Common myeloid progenitor, CD34-positive (primary cell): Measurements from ENCODE around the gene DHODH.
A peak's percentile ranks its signal among the peaks of the same experiment; 100 is the strongest.
"Not testable (repeated sequence)": the region's sequence is repeated elsewhere in the genome, so short reads cannot be mapped to it uniquely, and the experiment has no call there.

Experiments used
- CTCF ChIA-PET: fragments of 350-600 bp; sonication (Branson Sonifier 250); formaldehyde crosslinking; loops from one replicate; lab custom pipeline; 2021; ENCODE audit warnings: antibody characterized with exemption; lab: Charles Lee
- POLR2A ChIA-PET: fragments of 350-600 bp; sonication (Branson Sonifier 250); formaldehyde crosslinking; loops from one replicate; lab custom pipeline; 2021; ENCODE audit warnings: antibody characterized with exemption; lab: Charles Lee
- DNase-seq, 3 donors: peaks; one replicate each; pipeline versions ENCODE4 v3.0.0 to v3.0.0-alpha.2; 2013
- H3K27ac ChIP-seq, 2 experiments: 1 replicate in 1 of 2; 2 replicates in 1 of 2; pipeline ENCODE4 v1.7.0; 2013; ENCODE audit warnings: inconsistent platforms in 2 of 2, low read length in 2 of 2, mild to moderate bottlenecking in 2 of 2, low read depth in 1 of 2, moderate library complexity in 1 of 2; ENCODE audit not compliant: severe bottlenecking in 2 of 2, insufficient read depth in 1 of 2, poor library complexity in 1 of 2
- H3K27me3 ChIP-seq, 5 experiments: replicated peaks in 2 of 5; 1 replicate in 3 of 5; 2 replicates in 2 of 5; pipeline versions ENCODE4 v1.6.1 to v1.7.0; 2013; ENCODE audit warnings: low read length in 4 of 5, mild to moderate bottlenecking in 2 of 5, moderate library complexity in 2 of 5, inconsistent platforms in 1 of 5; ENCODE audit not compliant: insufficient read depth in 5 of 5, control insufficient read depth in 4 of 5
- H3K36me3 ChIP-seq, 4 experiments: 1 replicate in 2 of 4; 2 replicates in 2 of 4; pipeline versions ENCODE4 v1.6.1 to v1.7.0; 2013; ENCODE audit warnings: low read length in 3 of 4, control low read depth in 1 of 4, mild to moderate bottlenecking in 1 of 4; ENCODE audit not compliant: control insufficient read depth in 4 of 4, insufficient read depth in 4 of 4
- H3K4me1 ChIP-seq, 4 experiments: 1 replicate in 3 of 4; 2 replicates in 1 of 4; pipeline versions ENCODE4 v1.6.1 to v1.7.1; 2013; ENCODE audit warnings: low read length in 3 of 4, mild to moderate bottlenecking in 3 of 4, control low read depth in 1 of 4, inconsistent platforms in 1 of 4, moderate library complexity in 1 of 4; ENCODE audit not compliant: control insufficient read depth in 4 of 4, insufficient read depth in 4 of 4; ENCODE audit errors: control extremely low read depth in 1 of 4
- H3K4me3 ChIP-seq, 7 experiments: 1 replicate in 4 of 7; 2 replicates in 3 of 7; pipeline versions ENCODE4 v1.5.1 to v1.7.0; 2013; ENCODE audit warnings: mild to moderate bottlenecking in 7 of 7, low read length in 6 of 7, moderate library complexity in 6 of 7, inconsistent platforms in 2 of 7, low read depth in 2 of 7, control low read depth in 1 of 7; ENCODE audit not compliant: insufficient read depth in 4 of 7, control insufficient read depth in 1 of 7; ENCODE audit errors: extremely low read depth in 1 of 7
- H3K9me3 ChIP-seq, 5 experiments: 1 replicate in 4 of 5; 2 replicates in 1 of 5; pipeline versions ENCODE4 v1.6.1 to v1.7.1; 2013; ENCODE audit warnings: low read length in 4 of 5, mild to moderate bottlenecking in 2 of 5, inconsistent platforms in 1 of 5, low read depth in 1 of 5, moderate library complexity in 1 of 5; ENCODE audit not compliant: control insufficient read depth in 4 of 5, insufficient read depth in 2 of 5; ENCODE audit errors: control extremely low read depth in 1 of 5
- WGBS: methylation state at CpG from one replicate; pipeline ENCODE4 v1.1.5; 2013; ENCODE audit not compliant: insufficient coverage; 5-methylcytosine and 5-hydroxymethylcytosine counted together

Gene DHODH

GRCh38 chr16:72051818-72052217 lies 43.3 kb downstream of the DHODH start:
- 25% methylated on average over 1 of the region's 2 CpGs for WGBS
- Histone ChIP-seq H3K4me3 (no peak overlapping the region), H3K27ac (no peak overlapping the region)

GRCh38 chr16:72054254-72054847 lies 45.8 kb downstream of the DHODH start, which contains the start of gene HP:
Gene HP (plus strand): TSS chr16:72054505. CDS start chr16:72054653, 148 bp downstream.
- DNase-seq, CTCF ChIA-PET, H3K27ac ChIP-seq, H3K36me3 ChIP-seq, H3K4me3 ChIP-seq, H3K27me3 ChIP-seq, POLR2A ChIA-PET: not testable (repeated sequence)
- H3K9me3 ChIP-seq, result peaks cover 0 to 10% (median 3%) of the 10 kb centered on the region in 5 experiments
- peaks cover 0 to 22% (median 5%) of the 10 kb centered on the region in 4 experiments for H3K4me1 ChIP-seq
- 66% methylated on average over 2 of the region's 5 CpGs for WGBS

More at GRCh38 chr16:72051818-72052217, 43.3 kb downstream of the DHODH start:
- H3K27me3 ChIP-seq, result no peaks in the 10 kb centered on the region
- no peaks in the 10 kb centered on the region for H3K36me3 ChIP-seq
- CTCF ChIA-PET, result no interaction called here
- peaks cover 3 to 14% (median 6%) of the 10 kb centered on the region in 5 experiments for H3K9me3 ChIP-seq
- H3K4me1 ChIP-seq, result peaks cover 0 to 22% (median 5%) of the 10 kb centered on the region in 4 experiments
- POLR2A ChIA-PET, result no interaction called here
- DNase-seq, result peak in 2 of 3 donors; percentile 9 to 21

GRCh38 chr16:72055911-72056310 lies 47.4 kb downstream of the DHODH start:
- no peak for DNase-seq
- 100% methylated on average over 2 of the region's 4 CpGs for WGBS
- H3K9me3 ChIP-seq, result no peaks in the 10 kb centered on the region
- H3K4me1 ChIP-seq, result peaks cover 0 to 18% (median 5%) of the 10 kb centered on the region in 4 experiments
- H3K4me3 ChIP-seq, result no peak overlapping the region
- H3K36me3 ChIP-seq, result no peaks in the 10 kb centered on the region
- no peaks in the 10 kb centered on the region for H3K27me3 ChIP-seq
- H3K27ac ChIP-seq, result no peak overlapping the region
- POLR2A ChIA-PET, result no interaction called here
- CTCF ChIA-PET, result interaction anchor here (0.6 kb wide), 1 partner anchor 26 kb away, joined by 4 read pairs; no protein-coding TSS in a partner anchor

- DNase-seq, H3K36me3 ChIP-seq, POLR2A ChIA-PET, H3K27me3 ChIP-seq, H3K9me3 ChIP-seq, H3K4me3 ChIP-seq, H3K27ac ChIP-seq, CTCF ChIA-PET: not testable (repeated sequence)
- peaks cover 0 to 14% (median 3%) of the 10 kb centered on the region in 4 experiments for H3K4me1 ChIP-seq
- WGBS, result no CpG with 5 or more reads among the region's 6 CpGs
These were observed 48.8 kb downstream of the DHODH start for GRCh38 chr16:72057313-72057712.

- H3K4me1 ChIP-seq, H3K36me3 ChIP-seq, H3K27ac ChIP-seq, DNase-seq, H3K27me3 ChIP-seq, H3K4me3 ChIP-seq, H3K9me3 ChIP-seq, POLR2A ChIA-PET: not testable (repeated sequence)
- CTCF ChIA-PET, result interaction anchor here (1.4 kb wide), 1 partner anchor 13 kb away, joined by 3 read pairs; no protein-coding TSS in a partner anchor
- WGBS, result no CpG with 5 or more reads among the region's 7 CpGs
These were observed 50.5 kb downstream of the DHODH start for GRCh38 chr16:72059060-72059459.

GRCh38 chr16:72060405-72060804 lies 51.9 kb downstream of the DHODH start:
- Histone ChIP-seq H3K36me3 (no peaks in the 10 kb centered on the region), H3K9me3 (no peaks in the 10 kb centered on the region), H3K4me1 (no peaks in the 10 kb centered on the region), H3K27ac (no peak overlapping the region), H3K27me3 (no peaks in the 10 kb centered on the region), H3K4me3 (no peak overlapping the region)
- ChIA-PET CTCF (interaction anchor here (1.4 kb wide), 1 partner anchor 12 kb away, joined by 3 read pairs; no protein-coding TSS in a partner anchor), POLR2A (no interaction called here)
- no peak for DNase-seq
- 94% methylated on average over 8 of the region's 9 CpGs for WGBS

GRCh38 chr16:72061564-72061963 lies 53.0 kb downstream of the DHODH start:
- H3K27ac ChIP-seq, result no peak overlapping the region
- H3K4me3 ChIP-seq, result no peak overlapping the region
- no peak for DNase-seq
- WGBS, result 100% methylated on average over 1 of the region's 1 CpG
- no peaks in the 10 kb centered on the region for H3K27me3 ChIP-seq
- no peaks in the 10 kb centered on the region for H3K9me3 ChIP-seq
- H3K4me1 ChIP-seq, result no peaks in the 10 kb centered on the region
- H3K36me3 ChIP-seq, result no peaks in the 10 kb centered on the region
- ChIA-PET POLR2A (no interaction called here), CTCF (no interaction called here)
